Skeletal muscle cell (primary cell): ENCODE data around the gene CDKAL1.
"Not testable (repeated sequence)": the region's sequence is repeated elsewhere in the genome, so short reads cannot be mapped to it uniquely, and the experiment has no call there.

Experiments
- DNase-seq: peaks from one replicate; pipeline ENCODE4 v3.0.0-alpha.2; 2010; ENCODE audit warnings: low read depth
- H3K4me3 ChIP-seq: 2 replicates; pipeline ENCODE4 v1.5.1; 2011; ENCODE audit warnings: low read depth, mild to moderate bottlenecking, control low read depth, low read length, moderate library complexity

The CDKAL1 gene

GRCh38 chr6:20751293-20751935 lies 217.2 kb downstream of the CDKAL1 start:
- H3K4me3 ChIP-seq: no peak overlapping the region
- no peak for DNase-seq

- H3K4me3 ChIP-seq: no peak overlapping the region
- DNase-seq: peak; percentile 41
These were observed 221.4 kb downstream of the CDKAL1 start for GRCh38 chr6:20755631-20756030.

GRCh38 chr6:20756584-20757147 lies 222.4 kb downstream of the CDKAL1 start:
- DNase-seq, H3K4me3 ChIP-seq: not testable (repeated sequence)

- H3K4me3 ChIP-seq: no peak overlapping the region
- DNase-seq: peak; percentile 52
These were observed 223.5 kb downstream of the CDKAL1 start for GRCh38 chr6:20757761-20758160.

GRCh38 chr6:20763296-20763695 lies 229.0 kb downstream of the CDKAL1 start:
- no peak overlapping the region for H3K4me3 ChIP-seq
- no peak for DNase-seq

GRCh38 chr6:20769631-20770030 lies 235.4 kb downstream of the CDKAL1 start:
- DNase-seq: no peak
- H3K4me3 ChIP-seq: no peak overlapping the region

- no peak for DNase-seq
- H3K4me3 ChIP-seq: no peak overlapping the region
These were observed 236.5 kb downstream of the CDKAL1 start for GRCh38 chr6:20770773-20771172.

GRCh38 chr6:20771409-20771808 lies 237.2 kb downstream of the CDKAL1 start:
- no peak overlapping the region for H3K4me3 ChIP-seq
- no peak for DNase-seq

GRCh38 chr6:20773822-20774221 lies 239.6 kb downstream of the CDKAL1 start:
- no peak for DNase-seq
- H3K4me3 ChIP-seq: no peak overlapping the region

- DNase-seq: no peak
- no peak overlapping the region for H3K4me3 ChIP-seq
These were observed 241.7 kb downstream of the CDKAL1 start for GRCh38 chr6:20775981-20776380.

GRCh38 chr6:20777801-20778200 lies 243.5 kb downstream of the CDKAL1 start:
- DNase-seq: no peak
- no peak overlapping the region for H3K4me3 ChIP-seq

- no peak overlapping the region for H3K4me3 ChIP-seq
- DNase-seq: no peak
These were observed 244.2 kb downstream of the CDKAL1 start for GRCh38 chr6:20778459-20778858.

- DNase-seq: no peak
- H3K4me3 ChIP-seq: no peak overlapping the region
These were observed 244.7 kb downstream of the CDKAL1 start for GRCh38 chr6:20778912-20779311.

GRCh38 chr6:20789162-20789561 lies 254.9 kb downstream of the CDKAL1 start:
- no peak overlapping the region for H3K4me3 ChIP-seq
- no peak for DNase-seq

GRCh38 chr6:20790032-20790791 lies 256.0 kb downstream of the CDKAL1 start:
- DNase-seq: no peak
- no peak overlapping the region for H3K4me3 ChIP-seq

GRCh38 chr6:20791074-20791473 lies 256.8 kb downstream of the CDKAL1 start:
- DNase-seq: no peak
- no peak overlapping the region for H3K4me3 ChIP-seq

GRCh38 chr6:20791944-20792343 lies 257.7 kb downstream of the CDKAL1 start:
- no peak for DNase-seq

GRCh38 chr6:20793174-20793573 lies 258.9 kb downstream of the CDKAL1 start:
- no peak for DNase-seq

More at GRCh38 chr6:20791944-20792343, 257.7 kb downstream of the CDKAL1 start:
- no peak overlapping the region for H3K4me3 ChIP-seq

GRCh38 chr6:20797597-20797996 lies 263.3 kb downstream of the CDKAL1 start:
- DNase-seq: no peak
- H3K4me3 ChIP-seq: no peak overlapping the region

More at GRCh38 chr6:20793174-20793573, 258.9 kb downstream of the CDKAL1 start:
- no peak overlapping the region for H3K4me3 ChIP-seq

- no peak overlapping the region for H3K4me3 ChIP-seq
- no peak for DNase-seq
These were observed 266.0 kb downstream of the CDKAL1 start for GRCh38 chr6:20800229-20800628.

- H3K4me3 ChIP-seq: no peak overlapping the region
- DNase-seq: no peak
These were observed 266.4 kb downstream of the CDKAL1 start for GRCh38 chr6:20800653-20801052.
